Lower lobe of right lung (tissue), 2 donors: ENCODE data around the gene IDI1. TPM values are rescaled to one million over a fixed set of nuclear protein-coding genes. Genes with fewer than 3 reads are reported as not detected.

ENCODE experiments used
- ATAC-seq, 2 donors: fragments of 200-7000 bp; cut with Tn5 transposase; one replicate each; pipeline ENCODE4 v1.9.1; 2020 to 2022; ENCODE audit warnings: mild to moderate bottlenecking in 2 of 2, moderate library complexity in 2 of 2
- DNase-seq: peaks from one replicate; pipeline ENCODE4 v3.0.0-alpha.2; 2020
- H3K27ac ChIP-seq: fragments of 200-600 bp; one replicate; pipeline ENCODE4 v1.8.0; 2022
- H3K27me3 ChIP-seq: fragments of 200-600 bp; one replicate; pipeline ENCODE4 v1.8.0; 2022; ENCODE audit warnings: low read depth
- H3K36me3 ChIP-seq: fragments of 200-600 bp; one replicate; pipeline ENCODE4 v1.8.0; 2022; ENCODE audit warnings: mild to moderate bottlenecking
- H3K4me1 ChIP-seq: fragments of 200-600 bp; one replicate; pipeline ENCODE4 v1.8.0; 2022
- H3K4me3 ChIP-seq: fragments of 200-600 bp; one replicate; pipeline ENCODE4 v1.8.0; 2022; ENCODE audit warnings: mild to moderate bottlenecking
- H3K9me3 ChIP-seq: fragments of 200-600 bp; one replicate; pipeline ENCODE4 v1.8.0; 2022
- intact Hi-C: fragments of 100-400 bp; cut with DNase I; formaldehyde crosslinking; loops from one replicate; pipeline ENCODE4 v1.11.0; 2022
- total RNA-seq: library from RNA; stranded (reverse); fragmentation: NEBNext Ultra II Directional; extraction: Animal tissue kit (Norgen Biotek cat#: 25700); gene quantifications from one replicate; pipeline ENCODE4 v1.2.1, GENCODE V29; 2021
- TF ChIP-seq, protein P1 (sequence below): fragments of 200-600 bp; IDR thresholded peaks from one replicate; pipeline ENCODE4 v1.8.0; 2022; ENCODE audit warnings: antibody characterized with exemption, mild to moderate bottlenecking
- donor health status: DM: no; HTN: yes; CAD: no; lungs with severe emphysema.

Gene IDI1
- total RNA-seq, 1 donor from 2014 or later: 49.5 TPM

DNA sequence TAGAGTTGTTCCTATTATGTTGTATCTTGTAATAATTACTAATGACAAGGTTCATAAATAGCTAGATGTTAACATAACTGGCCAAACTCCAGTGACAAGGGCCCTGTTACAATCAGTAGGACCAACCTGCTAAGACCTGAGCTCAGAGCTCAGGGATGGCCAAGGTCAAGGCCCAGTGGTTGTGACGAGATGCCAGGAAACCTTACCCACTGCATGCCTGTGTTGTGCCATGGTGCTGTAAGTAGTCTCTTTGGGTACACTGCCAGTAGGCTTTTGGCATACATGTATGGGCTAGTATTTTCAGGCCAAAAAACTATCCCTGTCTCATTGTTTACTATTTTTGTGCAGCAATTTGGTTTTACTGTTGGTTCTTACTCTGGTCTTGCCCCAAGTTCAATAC, 15.3 kb downstream of the IDI1 start:
- no peak for DNase-seq
- Histone ChIP-seq H3K4me1 (no peaks in the 10 kb centered on the region), H3K27ac (no peak overlapping the region), H3K9me3 (no peaks in the 10 kb centered on the region), H3K36me3 (peaks cover 12% of the 10 kb centered on the region), H3K4me3 (no peak overlapping the region), H3K27me3 (no peaks in the 10 kb centered on the region)
- TF ChIP-seq, protein P1, sequence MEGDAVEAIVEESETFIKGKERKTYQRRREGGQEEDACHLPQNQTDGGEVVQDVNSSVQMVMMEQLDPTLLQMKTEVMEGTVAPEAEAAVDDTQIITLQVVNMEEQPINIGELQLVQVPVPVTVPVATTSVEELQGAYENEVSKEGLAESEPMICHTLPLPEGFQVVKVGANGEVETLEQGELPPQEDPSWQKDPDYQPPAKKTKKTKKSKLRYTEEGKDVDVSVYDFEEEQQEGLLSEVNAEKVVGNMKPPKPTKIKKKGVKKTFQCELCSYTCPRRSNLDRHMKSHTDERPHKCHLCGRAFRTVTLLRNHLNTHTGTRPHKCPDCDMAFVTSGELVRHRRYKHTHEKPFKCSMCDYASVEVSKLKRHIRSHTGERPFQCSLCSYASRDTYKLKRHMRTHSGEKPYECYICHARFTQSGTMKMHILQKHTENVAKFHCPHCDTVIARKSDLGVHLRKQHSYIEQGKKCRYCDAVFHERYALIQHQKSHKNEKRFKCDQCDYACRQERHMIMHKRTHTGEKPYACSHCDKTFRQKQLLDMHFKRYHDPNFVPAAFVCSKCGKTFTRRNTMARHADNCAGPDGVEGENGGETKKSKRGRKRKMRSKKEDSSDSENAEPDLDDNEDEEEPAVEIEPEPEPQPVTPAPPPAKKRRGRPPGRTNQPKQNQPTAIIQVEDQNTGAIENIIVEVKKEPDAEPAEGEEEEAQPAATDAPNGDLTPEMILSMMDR: no peak
- intact Hi-C loops: no loop called here
- ATAC-seq: no peak

DNA sequence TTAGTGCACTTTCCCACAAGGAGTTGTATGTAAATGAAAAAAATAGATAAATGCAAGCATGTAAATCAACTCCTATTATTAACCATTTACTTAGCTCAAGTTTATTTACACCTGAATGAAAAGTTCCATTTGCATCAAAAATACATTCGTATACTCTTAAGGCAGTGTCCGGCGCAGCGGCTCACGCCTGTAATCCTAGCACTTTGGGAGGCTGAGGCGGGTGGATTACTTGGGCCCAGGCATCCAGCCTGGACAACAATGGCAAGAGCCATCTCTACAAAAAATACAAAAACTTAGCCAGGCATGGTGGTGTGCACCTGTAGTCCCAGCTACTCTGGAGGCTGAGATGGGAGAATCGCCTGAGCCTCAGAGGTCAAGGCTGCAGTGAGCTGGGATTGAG, 19.1 kb downstream of the IDI1 start:
- no peaks in the 10 kb centered on the region for H3K9me3 ChIP-seq
- DNase-seq (no peak), ATAC-seq (no peak)
- TF ChIP-seq, protein P1: no peak
- H3K27me3 ChIP-seq: no peaks in the 10 kb centered on the region
- intact Hi-C loops: no loop called here
- H3K36me3 ChIP-seq: no peaks in the 10 kb centered on the region
- H3K27ac ChIP-seq: no peak overlapping the region
- no peaks in the 10 kb centered on the region for H3K4me1 ChIP-seq
- no peak overlapping the region for H3K4me3 ChIP-seq

DNA sequence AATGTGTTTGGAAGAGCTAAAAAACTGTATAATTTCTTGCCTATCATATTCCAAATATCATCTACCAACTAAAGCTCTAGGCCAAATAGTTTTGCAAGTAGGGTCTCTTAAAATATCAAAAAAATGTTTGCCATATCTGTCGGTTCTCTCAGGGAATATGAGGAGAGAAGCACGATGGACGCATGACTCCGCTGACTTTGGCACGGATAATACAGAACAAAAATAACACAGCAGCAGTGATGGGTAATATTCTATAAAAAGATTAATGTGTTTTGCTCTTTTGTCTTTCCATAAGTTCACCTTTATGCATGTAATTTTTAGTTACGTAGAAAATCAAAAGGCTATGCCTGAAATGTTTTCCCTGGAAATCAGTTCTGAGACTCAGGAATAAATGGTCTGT, 22.3 kb downstream of the IDI1 start:
- TF ChIP-seq, protein P1: no peak
- no peaks in the 10 kb centered on the region for H3K27me3 ChIP-seq
- DNase-seq (no peak), ATAC-seq (no peak)
- H3K9me3 ChIP-seq: no peaks in the 10 kb centered on the region
- no peaks in the 10 kb centered on the region for H3K36me3 ChIP-seq
- no peak overlapping the region for H3K4me3 ChIP-seq
- no peaks in the 10 kb centered on the region for H3K4me1 ChIP-seq
- intact Hi-C loops: no loop called here
- no peak overlapping the region for H3K27ac ChIP-seq

DNA sequence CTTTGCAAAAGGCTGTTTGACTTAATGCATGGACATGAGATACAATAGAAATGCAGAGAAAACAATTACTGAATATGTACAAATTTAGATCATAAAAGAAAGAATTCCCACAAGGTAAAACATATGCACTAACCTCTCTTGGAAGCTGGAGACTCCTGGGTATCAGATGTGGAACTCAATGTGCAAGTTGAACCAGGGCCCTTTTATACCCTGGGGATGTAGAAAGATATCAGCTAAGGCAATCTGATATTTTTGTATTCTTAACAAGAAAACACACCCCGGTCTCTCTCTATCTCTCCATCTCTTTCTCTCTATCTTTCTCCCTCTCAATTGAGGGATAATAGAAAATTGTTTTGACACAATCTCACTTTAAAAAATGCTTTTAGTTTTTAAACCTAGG, 23.2 kb downstream of the IDI1 start, which contains the start of gene IDI2:
IDI2 (minus strand) TSS at position 177 of the 400 bp plus-strand sequence. CDS start 1,136 bp downstream, outside the sequence.
- intact Hi-C loops: no loop called here
- no peaks in the 10 kb centered on the region for H3K27me3 ChIP-seq
- no peaks in the 10 kb centered on the region for H3K36me3 ChIP-seq
- ATAC-seq: no peak
- H3K4me3 ChIP-seq: no peak within 1 kb of the TSS
- TF ChIP-seq, protein P1: no peak
- H3K9me3 ChIP-seq: no peaks in the 10 kb centered on the region
- H3K27ac ChIP-seq: no peak within 1 kb of the TSS
- no peaks in the 10 kb centered on the region for H3K4me1 ChIP-seq
- no peak for DNase-seq

DNA sequence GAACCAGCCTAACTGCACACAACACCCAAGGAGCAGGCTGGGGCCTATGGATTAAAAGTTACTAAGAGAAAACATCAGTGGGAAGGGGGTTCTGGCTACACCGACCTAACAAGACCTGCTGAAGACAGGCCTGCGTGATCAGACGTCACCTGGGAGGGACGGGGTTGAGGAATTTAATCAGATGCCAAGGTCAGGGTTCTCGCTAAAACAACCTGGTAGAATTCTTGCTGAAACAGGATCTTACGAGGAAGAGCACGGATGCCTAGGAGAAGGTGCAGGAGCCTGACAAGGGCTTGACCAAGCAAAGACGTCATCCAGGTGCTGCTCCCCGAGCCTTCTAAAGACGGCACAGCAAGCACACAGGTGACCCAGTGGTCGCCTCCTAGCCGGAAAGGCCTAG, 24.8 kb downstream of the IDI1 start:
- H3K27me3 ChIP-seq: no peaks in the 10 kb centered on the region
- no peak for ATAC-seq
- no peak for DNase-seq

More for the DNA sequence above, 24.8 kb downstream of the IDI1 start:
- Histone ChIP-seq H3K36me3 (peaks cover 7% of the 10 kb centered on the region), H3K4me3 (no peak overlapping the region), H3K4me1 (no peaks in the 10 kb centered on the region), H3K27ac (no peak overlapping the region), H3K9me3 (no peaks in the 10 kb centered on the region)
- intact Hi-C loops: no loop called here
- TF ChIP-seq, protein P1: no peak
